Endodermal cell (in vitro differentiated cells): ENCODE measurements around the gene PPP1R14C. TPM values are rescaled to one million over a fixed set of nuclear protein-coding genes. Genes with fewer than 3 reads are reported as not detected.

Experiments used
- DNase-seq: peaks from one replicate; pipeline ENCODE4 v3.0.0-alpha.2; 2017
- H3K27ac ChIP-seq: 2 replicates; pipeline ENCODE4 v1.5.1; 2013; ENCODE audit warnings: mild to moderate bottlenecking, low read depth, low read length, moderate library complexity
- H3K27me3 ChIP-seq: 2 replicates; pipeline ENCODE4 v1.6.1; 2013; ENCODE audit warnings: mild to moderate bottlenecking, low read length, moderate library complexity; ENCODE audit not compliant: insufficient read depth, control insufficient read depth, poor library complexity, severe bottlenecking
- H3K36me3 ChIP-seq: 2 replicates; pipeline ENCODE4 v1.7.0; 2013; ENCODE audit warnings: mild to moderate bottlenecking, low read length, moderate library complexity; ENCODE audit not compliant: control insufficient read depth, insufficient read depth
- H3K4me1 ChIP-seq: one replicate; pipeline ENCODE4 v1.7.0; 2013; ENCODE audit warnings: low read length; ENCODE audit not compliant: control insufficient read depth, insufficient read depth
- H3K4me3 ChIP-seq: 2 replicates; pipeline ENCODE4 v1.5.1; 2013; ENCODE audit warnings: mild to moderate bottlenecking, low read length, moderate library complexity
- H3K9ac ChIP-seq: 2 replicates; pipeline ENCODE4 v1.6.1; 2013; ENCODE audit warnings: mild to moderate bottlenecking, low read length, moderate library complexity; ENCODE audit not compliant: poor library complexity, severe bottlenecking; ENCODE audit errors: extremely low read depth
- H3K9me3 ChIP-seq: 2 replicates; pipeline ENCODE4 v1.6.1; 2013; ENCODE audit warnings: mild to moderate bottlenecking, low read length, moderate library complexity; ENCODE audit not compliant: control insufficient read depth
- H3K27ac Mint-ChIP-seq: 2 replicates; pipeline ENCODE4 v1.8.0; 2020; ENCODE audit warnings: mixed read lengths
- H3K27me3 Mint-ChIP-seq: 2 replicates; pipeline ENCODE4 v1.8.0; 2021; ENCODE audit warnings: mild to moderate bottlenecking, mixed read lengths; ENCODE audit not compliant: insufficient read depth
- H3K36me3 Mint-ChIP-seq: 2 replicates; pipeline ENCODE4 v1.8.0; 2020; ENCODE audit warnings: low read depth, mixed read lengths
- H3K4me1 Mint-ChIP-seq: 2 replicates; pipeline ENCODE4 v1.8.0; 2020; ENCODE audit warnings: mixed read lengths
- H3K4me3 Mint-ChIP-seq: 2 replicates; pipeline ENCODE4 v1.8.0; 2020; ENCODE audit warnings: mild to moderate bottlenecking, moderate library complexity, mixed read lengths
- H3K9me3 Mint-ChIP-seq: 2 replicates; pipeline ENCODE4 v1.8.0; 2020; ENCODE audit warnings: mild to moderate bottlenecking, mixed read lengths
- WGBS, 2 experiments: methylation state at CpG; one replicate each; pipeline versions ENCODE4 v1.1.5 to v1.1.7; 2013; ENCODE audit warnings: missing lambda C conversion rate in 2 of 2, mixed read lengths in 1 of 2; ENCODE audit not compliant: insufficient coverage in 1 of 2, insufficient read length in 1 of 2; 5-methylcytosine and 5-hydroxymethylcytosine counted together
- total RNA-seq, 2 donors: library from RNA; stranded (reverse); fragmentation: NEBNext Ultra II Directional in 1 of 2; extraction: Animal tissue kit (Norgen Biotek cat#: 25700) in 1 of 2; gene quantifications; 2 replicates in 1 of 2; 3 replicates in 1 of 2; pipeline ENCODE4 v1.2.1, GENCODE V29; 2021
- TF ChIP-seq, protein P1 (sequence below): fragments of 200-600 bp; sonication (generic); conservative IDR thresholded peaks from 2 replicates; pipeline ENCODE4 v1.5.0; 2021; ENCODE audit warnings: antibody characterized with exemption, mild to moderate bottlenecking

Gene PPP1R14C
- total RNA-seq, 2 donors from 2014 or later: 0.20 to 0.29 TPM

- no peak overlapping the region for H3K27ac ChIP-seq
Observed at GRCh38 chr6:150145830-150146229, 3.0 kb downstream of the PPP1R14C start.

DNA sequence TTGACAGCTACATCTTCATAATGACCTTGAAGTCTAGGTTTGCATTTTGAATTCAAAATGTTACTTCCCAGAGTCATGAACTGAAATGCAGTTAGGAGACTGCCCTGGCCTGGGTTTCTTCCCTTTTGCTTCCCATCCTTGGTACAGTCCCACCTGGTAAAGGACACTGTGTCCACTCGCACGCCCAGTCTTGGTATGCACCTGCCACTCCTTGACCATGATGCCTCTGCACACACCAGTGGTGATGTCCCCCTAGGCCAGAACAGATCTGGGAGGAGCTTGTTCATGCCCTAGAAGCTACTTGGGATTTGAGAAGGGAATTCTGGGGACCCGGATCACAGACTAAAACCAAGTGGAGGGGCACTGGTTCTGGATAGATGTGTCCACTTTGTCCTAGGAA, 3.6 kb downstream of the PPP1R14C start:
- TF ChIP-seq, protein P1, sequence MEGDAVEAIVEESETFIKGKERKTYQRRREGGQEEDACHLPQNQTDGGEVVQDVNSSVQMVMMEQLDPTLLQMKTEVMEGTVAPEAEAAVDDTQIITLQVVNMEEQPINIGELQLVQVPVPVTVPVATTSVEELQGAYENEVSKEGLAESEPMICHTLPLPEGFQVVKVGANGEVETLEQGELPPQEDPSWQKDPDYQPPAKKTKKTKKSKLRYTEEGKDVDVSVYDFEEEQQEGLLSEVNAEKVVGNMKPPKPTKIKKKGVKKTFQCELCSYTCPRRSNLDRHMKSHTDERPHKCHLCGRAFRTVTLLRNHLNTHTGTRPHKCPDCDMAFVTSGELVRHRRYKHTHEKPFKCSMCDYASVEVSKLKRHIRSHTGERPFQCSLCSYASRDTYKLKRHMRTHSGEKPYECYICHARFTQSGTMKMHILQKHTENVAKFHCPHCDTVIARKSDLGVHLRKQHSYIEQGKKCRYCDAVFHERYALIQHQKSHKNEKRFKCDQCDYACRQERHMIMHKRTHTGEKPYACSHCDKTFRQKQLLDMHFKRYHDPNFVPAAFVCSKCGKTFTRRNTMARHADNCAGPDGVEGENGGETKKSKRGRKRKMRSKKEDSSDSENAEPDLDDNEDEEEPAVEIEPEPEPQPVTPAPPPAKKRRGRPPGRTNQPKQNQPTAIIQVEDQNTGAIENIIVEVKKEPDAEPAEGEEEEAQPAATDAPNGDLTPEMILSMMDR: no peak
- H3K27me3 Mint-ChIP-seq: peaks cover 79% of the 10 kb centered on the region
- peaks cover 76% of the 10 kb centered on the region for H3K27me3 ChIP-seq
- no peak overlapping the region for H3K4me3 ChIP-seq
- H3K36me3 Mint-ChIP-seq: no peaks in the 10 kb centered on the region
- H3K9me3 ChIP-seq: no peaks in the 10 kb centered on the region
- 63 to 73% methylated on average over 1 to 3 of the region's 3 CpGs for WGBS, 2 experiments
- H3K36me3 ChIP-seq: no peaks in the 10 kb centered on the region
- H3K9ac ChIP-seq: no peak overlapping the region
- peaks cover 17% of the 10 kb centered on the region for H3K4me1 Mint-ChIP-seq
- no peak overlapping the region for H3K4me3 Mint-ChIP-seq
- H3K9me3 Mint-ChIP-seq: no peaks in the 10 kb centered on the region
- no peak overlapping the region for H3K27ac Mint-ChIP-seq
- no peaks in the 10 kb centered on the region for H3K4me1 ChIP-seq
- no peak for DNase-seq
- no peak overlapping the region for H3K27ac ChIP-seq

More at GRCh38 chr6:150145830-150146229, 3.0 kb downstream of the PPP1R14C start:
- Histone ChIP-seq H3K4me3 (no peak overlapping the region), H3K9me3 (no peaks in the 10 kb centered on the region), H3K4me1 (no peaks in the 10 kb centered on the region), H3K27me3 (peaks cover 76% of the 10 kb centered on the region), H3K9ac (no peak overlapping the region), H3K36me3 (no peaks in the 10 kb centered on the region)
- H3K4me1 Mint-ChIP-seq: peaks cover 11% of the 10 kb centered on the region
- no peak overlapping the region for H3K4me3 Mint-ChIP-seq
- H3K27me3 Mint-ChIP-seq: peaks cover 81% of the 10 kb centered on the region
- no peak overlapping the region for H3K27ac Mint-ChIP-seq
- no peaks in the 10 kb centered on the region for H3K36me3 Mint-ChIP-seq
- DNase-seq: no peak
- TF ChIP-seq, protein P1: no peak
- no peaks in the 10 kb centered on the region for H3K9me3 Mint-ChIP-seq

GRCh38 chr6:150149146-150149545, 6.3 kb downstream of the PPP1R14C start:
- DNase-seq: no peak
- no peak overlapping the region for H3K27ac Mint-ChIP-seq
- peaks cover 76% of the 10 kb centered on the region for H3K27me3 Mint-ChIP-seq
- 69 to 89% methylated on average over 2 to 6 of the region's 6 CpGs for WGBS, 2 experiments
- no peaks in the 10 kb centered on the region for H3K36me3 ChIP-seq
- H3K9me3 ChIP-seq: no peaks in the 10 kb centered on the region
- no peak overlapping the region for H3K27ac ChIP-seq
- TF ChIP-seq, protein P1: no peak
- no peaks in the 10 kb centered on the region for H3K9me3 Mint-ChIP-seq
- H3K4me3 Mint-ChIP-seq: no peak overlapping the region
- H3K4me3 ChIP-seq: no peak overlapping the region
- no peaks in the 10 kb centered on the region for H3K36me3 Mint-ChIP-seq
- peaks cover 15% of the 10 kb centered on the region for H3K4me1 Mint-ChIP-seq
- peaks cover 57% of the 10 kb centered on the region for H3K27me3 ChIP-seq
- no peaks in the 10 kb centered on the region for H3K4me1 ChIP-seq
- H3K9ac ChIP-seq: no peak overlapping the region
